ENCODE data around the gene KLF6. TPM values are rescaled to one million over a fixed set of nuclear protein-coding genes. Genes with fewer than 3 reads are reported as not detected.

KLF6 gene
- total RNA-seq, 1 donor from 2014 or later = 247 TPM

GRCh38 chr10:3741688-3742461 lies 43.1 kb downstream of the KLF6 start:
- intact Hi-C loops (cut with DNase I) = no loop called here
- Histone ChIP-seq H3K27ac (peak overlapping the region; percentile 73), H3K36me3 (no peaks in the 10 kb centered on the region), H3K9me3 (no peaks in the 10 kb centered on the region), H3K4me3 (no peak overlapping the region), H3K27me3 (no peaks in the 10 kb centered on the region), H3K4me1 (no peaks in the 10 kb centered on the region)
- no peak for TF ChIP-seq CTCF (IDR thresholded peaks at IDR 0.05)
- no peak for DNase-seq
- ATAC-seq = no peak

- Histone ChIP-seq H3K27ac (no peak overlapping the region), H3K9me3 (no peaks in the 10 kb centered on the region), H3K27me3 (no peaks in the 10 kb centered on the region), H3K4me3 (no peak overlapping the region), H3K36me3 (no peaks in the 10 kb centered on the region), H3K4me1 (no peaks in the 10 kb centered on the region)
- ATAC-seq (peak; percentile 72), DNase-seq (no peak)
- TF ChIP-seq CTCF (IDR thresholded peaks at IDR 0.05) = no peak
- intact Hi-C loops (cut with DNase I) = no loop called here
Observed at GRCh38 chr10:3740157-3740871, 44.7 kb downstream of the KLF6 start.

- H3K4me1 ChIP-seq = no peaks in the 10 kb centered on the region
- no peaks in the 10 kb centered on the region for H3K9me3 ChIP-seq
- ATAC-seq (no peak), DNase-seq (no peak)
- H3K27me3 ChIP-seq = no peaks in the 10 kb centered on the region
- TF ChIP-seq CTCF (IDR thresholded peaks at IDR 0.05) = no peak
- H3K36me3 ChIP-seq = no peaks in the 10 kb centered on the region
- intact Hi-C loops (cut with DNase I) = no loop called here
- H3K4me3 ChIP-seq = no peak overlapping the region
- H3K27ac ChIP-seq = no peak overlapping the region
Observed at GRCh38 chr10:3738855-3739350, 46.1 kb downstream of the KLF6 start.

- intact Hi-C loops (cut with DNase I) = no loop called here
- TF ChIP-seq CTCF (IDR thresholded peaks at IDR 0.05) = no peak
Observed at GRCh38 chr10:3737864-3738263, 47.1 kb downstream of the KLF6 start.

GRCh38 chr10:3735175-3735574 lies 49.8 kb downstream of the KLF6 start:
- intact Hi-C loops (cut with DNase I) = no loop called here
- H3K4me1 ChIP-seq = no peaks in the 10 kb centered on the region
- H3K27ac ChIP-seq = no peak overlapping the region
- DNase-seq = no peak
- peak; percentile 75 for ATAC-seq
- no peaks in the 10 kb centered on the region for H3K27me3 ChIP-seq
- H3K4me3 ChIP-seq = no peak overlapping the region
- H3K36me3 ChIP-seq = no peaks in the 10 kb centered on the region
- peak; percentile 26 for TF ChIP-seq CTCF (IDR thresholded peaks at IDR 0.05)
- H3K9me3 ChIP-seq = no peaks in the 10 kb centered on the region

More at GRCh38 chr10:3737864-3738263, 47.1 kb downstream of the KLF6 start:
- Histone ChIP-seq H3K4me3 (no peak overlapping the region), H3K9me3 (no peaks in the 10 kb centered on the region), H3K27me3 (no peaks in the 10 kb centered on the region), H3K27ac (no peak overlapping the region), H3K4me1 (no peaks in the 10 kb centered on the region), H3K36me3 (no peaks in the 10 kb centered on the region)
- no peak for DNase-seq
- no peak for ATAC-seq
